ENCODE measurements around the gene COQ4. TPM values are rescaled to one million over a fixed set of nuclear protein-coding genes. Genes with fewer than 3 reads are reported as not detected.

The COQ4 gene
- polyA plus RNA-seq, 1 experiment = 19.0 TPM

DNA sequence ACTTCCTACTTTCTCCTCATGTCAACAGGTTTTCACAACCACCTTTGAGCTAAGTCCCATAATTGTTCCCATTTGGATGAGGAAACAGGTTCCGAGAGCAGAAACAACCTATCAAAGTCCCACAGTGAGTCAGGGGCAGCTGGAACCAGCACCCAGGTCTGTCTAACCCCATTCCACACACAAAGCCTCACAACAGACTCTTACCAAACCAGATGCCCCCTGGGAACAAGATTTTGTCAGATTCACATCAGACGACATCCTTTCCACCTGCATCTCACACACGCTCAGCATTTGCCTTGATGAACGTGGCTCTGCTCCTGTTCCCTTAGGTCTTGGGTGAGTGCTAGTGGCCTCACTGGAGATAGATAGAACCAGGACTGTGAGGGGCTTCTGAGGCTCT lies 29.5 kb upstream of the COQ4 start:
- TF ChIP-seq, protein P1, sequence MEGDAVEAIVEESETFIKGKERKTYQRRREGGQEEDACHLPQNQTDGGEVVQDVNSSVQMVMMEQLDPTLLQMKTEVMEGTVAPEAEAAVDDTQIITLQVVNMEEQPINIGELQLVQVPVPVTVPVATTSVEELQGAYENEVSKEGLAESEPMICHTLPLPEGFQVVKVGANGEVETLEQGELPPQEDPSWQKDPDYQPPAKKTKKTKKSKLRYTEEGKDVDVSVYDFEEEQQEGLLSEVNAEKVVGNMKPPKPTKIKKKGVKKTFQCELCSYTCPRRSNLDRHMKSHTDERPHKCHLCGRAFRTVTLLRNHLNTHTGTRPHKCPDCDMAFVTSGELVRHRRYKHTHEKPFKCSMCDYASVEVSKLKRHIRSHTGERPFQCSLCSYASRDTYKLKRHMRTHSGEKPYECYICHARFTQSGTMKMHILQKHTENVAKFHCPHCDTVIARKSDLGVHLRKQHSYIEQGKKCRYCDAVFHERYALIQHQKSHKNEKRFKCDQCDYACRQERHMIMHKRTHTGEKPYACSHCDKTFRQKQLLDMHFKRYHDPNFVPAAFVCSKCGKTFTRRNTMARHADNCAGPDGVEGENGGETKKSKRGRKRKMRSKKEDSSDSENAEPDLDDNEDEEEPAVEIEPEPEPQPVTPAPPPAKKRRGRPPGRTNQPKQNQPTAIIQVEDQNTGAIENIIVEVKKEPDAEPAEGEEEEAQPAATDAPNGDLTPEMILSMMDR (IDR thresholded peaks at IDR 0.05; ENCODE audit: low read depth, low read length) = no peak
- no peak overlapping the region for H3K27ac ChIP-seq (ENCODE audit: low read depth, low read length)
- no peaks in the 10 kb centered on the region for H3K9me3 ChIP-seq (ENCODE audit: control insufficient read depth, insufficient read depth, low read length)
- POLR2A ChIA-PET = no interaction called here
- CTCF ChIA-PET = interaction anchor here (0.7 to 1.3 kb wide), 2 partner anchors 48 to 128 kb away, joined by 6 to 7 read pairs; partner anchors contain the start of gene CERCAM
- no peak overlapping the region for H3K4me3 ChIP-seq (ENCODE audit: low read depth, low read length)
- no peak for DNase-seq (ENCODE audit: low read depth, low spot score)
- H3K27me3 ChIP-seq (ENCODE audit: control insufficient read depth, insufficient read depth, low read length) = no peaks in the 10 kb centered on the region

DNA sequence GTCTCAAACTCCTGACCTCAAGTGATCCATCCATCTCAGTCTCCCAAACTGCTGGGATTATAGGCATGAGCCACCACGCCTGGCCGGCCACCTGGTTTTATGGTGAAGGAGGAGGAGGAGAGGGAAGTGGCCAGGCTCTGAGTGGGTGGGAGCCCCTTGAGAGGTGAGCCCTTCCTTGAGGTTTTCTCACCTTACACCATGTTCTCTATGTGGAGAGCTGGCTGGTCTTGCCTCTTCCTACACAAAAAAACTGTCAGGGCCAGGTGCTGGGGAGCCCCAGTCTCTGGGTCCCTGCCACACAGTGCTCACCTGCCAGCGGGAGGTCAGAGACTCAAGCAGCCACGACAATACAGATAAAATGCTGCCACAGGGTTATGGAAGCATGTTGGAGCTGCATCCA lies 28.5 kb upstream of the COQ4 start:
- POLR2A ChIA-PET = no interaction called here
- TF ChIP-seq, protein P1 (IDR thresholded peaks at IDR 0.05; ENCODE audit: low read depth, low read length) = no peak
- no peak overlapping the region for H3K4me3 ChIP-seq (ENCODE audit: low read depth, low read length)
- no peaks in the 10 kb centered on the region for H3K27me3 ChIP-seq (ENCODE audit: control insufficient read depth, insufficient read depth, low read length)
- CTCF ChIA-PET = interaction anchor here (0.7 to 3.1 kb wide), 6 partner anchors 10 to 145 kb away, joined by 3 to 31 read pairs (median 5); no protein-coding TSS in a partner anchor
- H3K9me3 ChIP-seq (ENCODE audit: control insufficient read depth, insufficient read depth, low read length) = no peaks in the 10 kb centered on the region
- no peak overlapping the region for H3K27ac ChIP-seq (ENCODE audit: low read depth, low read length)
- DNase-seq (ENCODE audit: low read depth, low spot score) = no peak

GRCh38 chr9:128296340-128297220 lies 26.1 kb upstream of the COQ4 start:
- H3K27ac ChIP-seq (ENCODE audit: low read depth, low read length) = no peak overlapping the region
- no peaks in the 10 kb centered on the region for H3K9me3 ChIP-seq (ENCODE audit: control insufficient read depth, insufficient read depth, low read length)
- POLR2A ChIA-PET = interaction anchor here (0.8 to 1.8 kb wide), 2 partner anchors 8 to 10 kb away, joined by 4 to 7 read pairs; no protein-coding TSS in a partner anchor
- H3K4me3 ChIP-seq (ENCODE audit: low read depth, low read length) = no peak overlapping the region
- CTCF ChIA-PET = interaction anchor here (1.6 to 3.1 kb wide), 5 partner anchors 8 to 124 kb away, joined by 5 to 31 read pairs (median 11); partner anchors contain the start of gene CERCAM
- H3K27me3 ChIP-seq (ENCODE audit: control insufficient read depth, insufficient read depth, low read length) = no peaks in the 10 kb centered on the region
- TF ChIP-seq, protein P1 (IDR thresholded peaks at IDR 0.05; ENCODE audit: low read depth, low read length) = no peak
- DNase-seq (ENCODE audit: low read depth, low spot score) = no peak

DNA sequence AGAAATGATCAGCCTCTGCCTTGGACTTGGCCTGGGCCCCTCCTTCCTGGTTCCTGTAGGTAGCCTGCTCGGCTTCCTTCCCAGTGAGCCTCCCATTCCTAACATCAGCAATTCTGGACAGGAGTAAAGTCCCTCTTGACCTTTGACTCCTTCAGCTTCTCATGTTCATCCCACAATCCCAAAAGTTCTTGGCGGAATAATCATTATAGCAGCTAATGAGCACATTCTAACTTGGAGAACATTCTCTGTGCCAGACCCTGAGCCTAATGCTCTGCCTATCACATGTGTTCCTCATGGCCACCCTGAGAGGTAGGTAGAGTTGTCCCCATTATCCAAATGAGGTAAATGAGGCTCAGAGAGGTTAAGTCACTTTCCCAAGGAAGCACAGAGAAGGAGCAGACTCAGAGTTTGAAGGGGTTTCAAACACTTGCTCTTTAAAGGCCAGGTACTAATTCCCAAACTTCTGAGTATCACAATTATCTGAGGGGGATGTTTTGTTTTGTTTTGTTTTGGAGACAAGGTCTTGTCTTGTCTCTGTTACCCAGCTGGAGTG lies 25.3 kb upstream of the COQ4 start:
- ChIA-PET POLR2A (no interaction called here), CTCF (interaction anchor here (1.7 to 3.1 kb wide), 2 partner anchors 44 to 64 kb away, joined by 5 to 31 read pairs; no protein-coding TSS in a partner anchor)
- TF ChIP-seq, protein P1 (IDR thresholded peaks at IDR 0.05; ENCODE audit: low read depth, low read length) = no peak

More for the DNA sequence above, 25.3 kb upstream of the COQ4 start:
- no peak for DNase-seq (ENCODE audit: low read depth, low spot score)
- Histone ChIP-seq H3K27ac (ENCODE audit: low read depth, low read length) (peak overlapping the region; percentile 21), H3K9me3 (ENCODE audit: control insufficient read depth, insufficient read depth, low read length) (no peaks in the 10 kb centered on the region), H3K4me3 (ENCODE audit: low read depth, low read length) (no peak overlapping the region), H3K27me3 (ENCODE audit: control insufficient read depth, insufficient read depth, low read length) (no peaks in the 10 kb centered on the region)

Measured in AG04450 (cell line).